ENCODE data around the gene ZNF701. TPM values are rescaled to one million over a fixed set of nuclear protein-coding genes. Genes with fewer than 3 reads are reported as not detected.

ZNF701 gene
- total RNA-seq, 1 experiment from 2014 or later, result 24.4 TPM

DNA sequence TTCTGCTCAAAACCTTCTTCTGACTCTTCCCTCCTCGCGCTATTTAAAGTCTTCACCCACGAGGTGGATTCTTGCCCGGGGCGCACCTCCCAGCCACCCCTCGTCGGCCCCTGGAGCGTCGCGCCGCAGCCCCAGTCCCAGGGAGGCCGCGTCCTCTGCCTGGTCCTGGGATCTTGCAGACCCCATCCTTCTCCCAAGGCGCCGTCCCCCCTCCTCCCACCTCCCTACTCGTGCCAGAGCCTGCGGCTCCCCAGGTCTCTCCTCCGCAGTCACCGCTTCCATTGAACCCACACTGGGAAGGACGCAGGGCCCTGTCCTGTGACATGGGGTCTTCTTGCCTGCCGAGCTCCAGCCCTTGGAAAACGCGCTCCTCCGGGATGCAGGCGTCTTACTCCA lies 42.1 kb upstream of the ZNF701 start:
- Mint-ChIP-seq H3K36me3 (ENCODE audit: insufficient read depth in 1 of 3, low read depth in 3 of 3) (peaks cover 0 to 3% (median 0%) of the 10 kb centered on the region in 3 experiments; a peak in 2 of 7 replicates), H3K9me3 (no peaks in the 10 kb centered on the region), H3K27ac (peak overlapping the region in 2 of 3 experiments; percentile 82 to 99; a peak in 4 of 7 replicates), H3K4me3 (peak overlapping the region; percentile 96 to 98), H3K4me1 (peaks cover 12 to 19% of the 10 kb centered on the region in 2 experiments), H3K27me3 (ENCODE audit: low read depth) (no peaks in the 10 kb centered on the region; the same call in 1 of the 2 replicates)
- Histone ChIP-seq H3K9me3 (ENCODE audit: control insufficient read depth, low read depth, low read length) (no peaks in the 10 kb centered on the region), H2BK120ac (ENCODE audit: low read depth, low read length, poor library complexity, severe bottlenecking) (no peak overlapping the region), H3T11ph (ENCODE audit: low read length) (no peak overlapping the region), H2AFZ (ENCODE audit: low read length) (no peak overlapping the region), H3K4me2 (ENCODE audit: insufficient read depth, insufficient read length, low read length) (peak overlapping the region; percentile 81), H3K56ac (ENCODE audit: insufficient read length, low read depth, low read length) (no peak overlapping the region), H2BK12ac (ENCODE audit: insufficient read length, low read depth, low read length) (no peak overlapping the region), H3K18ac (ENCODE audit: insufficient read length, low read depth, low read length) (no peak overlapping the region), H3K9ac (ENCODE audit: extremely low read depth, insufficient read length, low read length) (peak overlapping the region; percentile 14), H2BK5ac (ENCODE audit: insufficient read length, low read length) (no peak overlapping the region), H3K4me1 (ENCODE audit: insufficient read depth, low read length) (no peaks in the 10 kb centered on the region; the same call in 1 of the 2 replicates), H3K79me1 (ENCODE audit: insufficient read depth, low read depth, low read length, poor library complexity, severe bottlenecking) (peaks cover 5% of the 10 kb centered on the region), H4K20me1 (ENCODE audit: control insufficient read depth, insufficient read depth, insufficient read length) (no peaks in the 10 kb centered on the region), H4K5ac (ENCODE audit: insufficient read length, low read depth, low read length) (no peak overlapping the region), H2AK5ac (ENCODE audit: insufficient read length, low read length) (no peak overlapping the region), H3K23ac (ENCODE audit: insufficient read length, low read depth, low read length) (no peak overlapping the region), H3K4ac (ENCODE audit: low read depth, low read length) (no peak overlapping the region), H4K91ac (ENCODE audit: insufficient read length, low read depth, low read length) (no peak overlapping the region), H2BK20ac (ENCODE audit: low read depth, low read length, poor library complexity, severe bottlenecking) (no peak overlapping the region), H4K8ac (replicated peaks; ENCODE audit: insufficient read length, low read depth, low read length) (no peak overlapping the region), H3K27me3 (ENCODE audit: insufficient read depth, low read length) (no peaks in the 10 kb centered on the region), H3K27ac (ENCODE audit: insufficient read length, low read depth, low read length) (no peak overlapping the region), H3K14ac (ENCODE audit: insufficient read depth, low read length) (peak overlapping the region; percentile 9; the same call in 1 of the 2 replicates), H2BK15ac (ENCODE audit: low read depth, low read length) (no peak overlapping the region), H3K23me2 (ENCODE audit: insufficient read length, low read depth, low read length, poor library complexity, severe bottlenecking) (peaks cover 3% of the 10 kb centered on the region), H3K79me2 (ENCODE audit: insufficient read depth, low read length) (no peaks in the 10 kb centered on the region)
- TF ChIP-seq, protein P1, sequence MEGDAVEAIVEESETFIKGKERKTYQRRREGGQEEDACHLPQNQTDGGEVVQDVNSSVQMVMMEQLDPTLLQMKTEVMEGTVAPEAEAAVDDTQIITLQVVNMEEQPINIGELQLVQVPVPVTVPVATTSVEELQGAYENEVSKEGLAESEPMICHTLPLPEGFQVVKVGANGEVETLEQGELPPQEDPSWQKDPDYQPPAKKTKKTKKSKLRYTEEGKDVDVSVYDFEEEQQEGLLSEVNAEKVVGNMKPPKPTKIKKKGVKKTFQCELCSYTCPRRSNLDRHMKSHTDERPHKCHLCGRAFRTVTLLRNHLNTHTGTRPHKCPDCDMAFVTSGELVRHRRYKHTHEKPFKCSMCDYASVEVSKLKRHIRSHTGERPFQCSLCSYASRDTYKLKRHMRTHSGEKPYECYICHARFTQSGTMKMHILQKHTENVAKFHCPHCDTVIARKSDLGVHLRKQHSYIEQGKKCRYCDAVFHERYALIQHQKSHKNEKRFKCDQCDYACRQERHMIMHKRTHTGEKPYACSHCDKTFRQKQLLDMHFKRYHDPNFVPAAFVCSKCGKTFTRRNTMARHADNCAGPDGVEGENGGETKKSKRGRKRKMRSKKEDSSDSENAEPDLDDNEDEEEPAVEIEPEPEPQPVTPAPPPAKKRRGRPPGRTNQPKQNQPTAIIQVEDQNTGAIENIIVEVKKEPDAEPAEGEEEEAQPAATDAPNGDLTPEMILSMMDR (conservative IDR thresholded peaks at IDR 0.05), result no peak
- no CpG with 5 or more reads among the region's 25 CpGs for WGBS (ENCODE audit: extremely low coverage, insufficient read length, low lambda C conversion rate)
- peak; percentile 36 for DNase-seq
